ENCODE results near the gene KCNJ12.
"Not testable (repeated sequence)": the region's sequence is repeated elsewhere in the genome, so short reads cannot be mapped to it uniquely, and the experiment has no call there.

DNA sequence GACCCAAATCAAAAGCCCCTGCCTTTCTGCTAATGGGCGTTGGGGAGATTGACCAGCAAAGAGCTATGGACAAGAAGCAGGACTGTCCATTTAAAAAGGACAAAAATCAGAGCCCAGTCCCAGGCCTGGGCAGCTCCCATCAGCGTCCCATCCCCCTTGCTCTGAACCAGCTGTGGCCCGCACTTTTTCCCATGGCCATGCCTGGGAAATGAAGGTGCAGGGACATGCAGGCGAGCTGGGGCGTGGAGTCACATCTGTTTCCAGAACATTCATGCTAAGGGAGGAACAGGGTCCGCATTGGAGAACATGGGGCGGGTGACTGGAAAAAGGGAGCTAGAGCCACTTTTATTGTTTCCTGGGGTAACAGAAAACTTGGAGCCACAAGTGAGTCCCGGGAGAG is 50.7 kb downstream of the KCNJ12 start:
- TF ChIP-seq LEF1 (IDR thresholded peaks at IDR 0.05; ENCODE audit: borderline replicate concordance); SP1 (IDR thresholded peaks at IDR 0.05); ZNF384 (IDR thresholded peaks at IDR 0.05); TARDBP (IDR thresholded peaks at IDR 0.05); ELF4 (IDR thresholded peaks at IDR 0.05); BHLHE40 (IDR thresholded peaks at IDR 0.05; ENCODE audit: borderline replicate concordance); ARNT (IDR thresholded peaks at IDR 0.05); FOXK2 (IDR thresholded peaks at IDR 0.05); FOXA1 (IDR thresholded peaks at IDR 0.05); FOXM1 (IDR thresholded peaks at IDR 0.05; ENCODE audit: borderline replicate concordance); NFRKB (IDR thresholded peaks at IDR 0.05): not testable (repeated sequence)
- TF ChIP-seq, protein P1, sequence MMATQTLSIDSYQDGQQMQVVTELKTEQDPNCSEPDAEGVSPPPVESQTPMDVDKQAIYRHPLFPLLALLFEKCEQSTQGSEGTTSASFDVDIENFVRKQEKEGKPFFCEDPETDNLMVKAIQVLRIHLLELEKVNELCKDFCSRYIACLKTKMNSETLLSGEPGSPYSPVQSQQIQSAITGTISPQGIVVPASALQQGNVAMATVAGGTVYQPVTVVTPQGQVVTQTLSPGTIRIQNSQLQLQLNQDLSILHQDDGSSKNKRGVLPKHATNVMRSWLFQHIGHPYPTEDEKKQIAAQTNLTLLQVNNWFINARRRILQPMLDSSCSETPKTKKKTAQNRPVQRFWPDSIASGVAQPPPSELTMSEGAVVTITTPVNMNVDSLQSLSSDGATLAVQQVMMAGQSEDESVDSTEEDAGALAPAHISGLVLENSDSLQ (IDR thresholded peaks at IDR 0.05) = not testable (repeated sequence)

All from HEK293T (cell line).